H9 (cell line): Measurements from ENCODE around the gene NUP43. TPM values are rescaled to one million over a fixed set of nuclear protein-coding genes. Genes with fewer than 3 reads are reported as not detected.

Experiments
- DNase-seq: peaks from one replicate; pipeline ENCODE4 v3.0.0-alpha.2; 2017
- H2AFZ ChIP-seq: one replicate; pipeline ENCODE4 v1.6.1; 2013; ENCODE audit warnings: mild to moderate bottlenecking, low read length, control low read depth, moderate library complexity
- H2AK5ac ChIP-seq: 2 replicates; pipeline ENCODE4 v1.6.1; 2013; ENCODE audit warnings: low read length, control low read depth, mixed read lengths; ENCODE audit not compliant: insufficient read length
- H2BK120ac ChIP-seq: one replicate; pipeline ENCODE4 v1.6.1; 2013; ENCODE audit warnings: low read depth, mild to moderate bottlenecking, low read length, control low read depth, inconsistent platforms; ENCODE audit not compliant: poor library complexity, severe bottlenecking
- H2BK12ac ChIP-seq: 2 replicates; pipeline ENCODE4 v1.6.1; 2013; ENCODE audit warnings: low read length, control low read depth, mixed read lengths, low read depth; ENCODE audit not compliant: insufficient read length
- H2BK15ac ChIP-seq: 2 replicates; pipeline ENCODE4 v1.6.1; 2013; ENCODE audit warnings: low read depth, low read length, control low read depth
- H2BK20ac ChIP-seq: one replicate; pipeline ENCODE4 v1.6.1; 2013; ENCODE audit warnings: low read depth, mild to moderate bottlenecking, low read length, control low read depth, inconsistent platforms; ENCODE audit not compliant: poor library complexity, severe bottlenecking
- H2BK5ac ChIP-seq: 2 replicates; pipeline ENCODE4 v1.6.1; 2013; ENCODE audit warnings: low read length, control low read depth, mixed read lengths; ENCODE audit not compliant: insufficient read length
- H3K14ac ChIP-seq: 2 replicates; pipeline ENCODE4 v1.6.1; 2013; ENCODE audit warnings: low read length, control low read depth; ENCODE audit not compliant: insufficient read depth
- H3K18ac ChIP-seq: 2 replicates; pipeline ENCODE4 v1.6.1; 2013; ENCODE audit warnings: low read depth, mild to moderate bottlenecking, mixed read lengths, low read length, control low read depth; ENCODE audit not compliant: insufficient read length
- H3K23ac ChIP-seq: 2 replicates; pipeline ENCODE4 v1.6.1; 2013; ENCODE audit warnings: low read length, control low read depth, mixed read lengths, low read depth; ENCODE audit not compliant: insufficient read length
- H3K23me2 ChIP-seq: 2 replicates; pipeline ENCODE4 v1.6.1; 2013; ENCODE audit warnings: low read depth, mild to moderate bottlenecking, mixed read lengths, low read length, control low read depth; ENCODE audit not compliant: insufficient read length, poor library complexity, severe bottlenecking
- H3K27ac ChIP-seq: 2 replicates; pipeline ENCODE4 v1.5.1; 2013; ENCODE audit warnings: low read length, control low read depth, mixed read lengths, low read depth; ENCODE audit not compliant: insufficient read length
- H3K27me3 ChIP-seq: 2 replicates; pipeline ENCODE4 v1.6.1; 2013; ENCODE audit warnings: low read length, control low read depth, inconsistent platforms; ENCODE audit not compliant: insufficient read depth
- H3K4ac ChIP-seq: 2 replicates; pipeline ENCODE4 v1.6.1; 2013; ENCODE audit warnings: low read depth, mild to moderate bottlenecking, control low read depth, inconsistent platforms, low read length, moderate library complexity
- H3K4me1 ChIP-seq: 2 replicates; pipeline ENCODE4 v1.6.1; 2013; ENCODE audit warnings: low read length, control low read depth, inconsistent platforms; ENCODE audit not compliant: insufficient read depth
- H3K4me2 ChIP-seq: 2 replicates; pipeline ENCODE4 v1.6.1; 2013; ENCODE audit warnings: low read length, control low read depth, mixed read lengths; ENCODE audit not compliant: insufficient read length, insufficient read depth
- H3K56ac ChIP-seq: 2 replicates; pipeline ENCODE4 v1.6.1; 2013; ENCODE audit warnings: low read depth, mild to moderate bottlenecking, mixed read lengths, low read length, control low read depth; ENCODE audit not compliant: insufficient read length
- H3K79me1 ChIP-seq: 2 replicates; pipeline ENCODE4 v1.6.1; 2013; ENCODE audit warnings: low read depth, mild to moderate bottlenecking, moderate library complexity, low read length, control low read depth, inconsistent platforms; ENCODE audit not compliant: insufficient read depth, poor library complexity, severe bottlenecking
- H3K79me2 ChIP-seq: 2 replicates; pipeline ENCODE4 v1.6.1; 2013; ENCODE audit warnings: low read length, control low read depth, inconsistent platforms; ENCODE audit not compliant: insufficient read depth
- H3K9ac ChIP-seq: 2 replicates; pipeline ENCODE4 v1.6.1; 2013; ENCODE audit warnings: low read length, control low read depth, mixed read lengths; ENCODE audit not compliant: insufficient read length; ENCODE audit errors: extremely low read depth
- H3K9me3 ChIP-seq: one replicate; pipeline ENCODE4 v1.6.1; 2013; ENCODE audit warnings: low read depth, low read length, inconsistent platforms; ENCODE audit not compliant: control insufficient read depth
- H3T11ph ChIP-seq: one replicate; pipeline ENCODE4 v1.6.1; 2013; ENCODE audit warnings: mild to moderate bottlenecking, low read length, control low read depth, inconsistent platforms
- H4K20me1 ChIP-seq: one replicate; pipeline ENCODE4 v1.6.1; 2013; ENCODE audit not compliant: control insufficient read depth, insufficient read length, insufficient read depth
- H4K5ac ChIP-seq: 2 replicates; pipeline ENCODE4 v1.6.1; 2013; ENCODE audit warnings: low read depth, mild to moderate bottlenecking, mixed read lengths, low read length, control low read depth; ENCODE audit not compliant: insufficient read length
- H4K8ac ChIP-seq: replicated peaks from 2 replicates; pipeline ENCODE4 v1.6.1; 2013; ENCODE audit warnings: low read length, control low read depth, mixed read lengths, low read depth; ENCODE audit not compliant: insufficient read length
- H4K91ac ChIP-seq: 2 replicates; pipeline ENCODE4 v1.6.1; 2013; ENCODE audit warnings: low read depth, mild to moderate bottlenecking, moderate library complexity, mixed read lengths, low read length, control low read depth; ENCODE audit not compliant: insufficient read length
- H3K27ac Mint-ChIP-seq, 3 experiments: 2 replicates in 2 of 3; 3 replicates in 1 of 3; pipeline ENCODE4 v1.8.0; 2020 to 2021; ENCODE audit warnings: mixed read lengths in 3 of 3, mild to moderate bottlenecking in 1 of 3, moderate library complexity in 1 of 3
- H3K27me3 Mint-ChIP-seq: 2 replicates; pipeline ENCODE4 v1.8.0; 2021; ENCODE audit warnings: low read depth, mild to moderate bottlenecking, moderate library complexity, mixed read lengths
- H3K36me3 Mint-ChIP-seq, 3 experiments: 2 replicates in 2 of 3; 3 replicates in 1 of 3; pipeline ENCODE4 v1.8.0; 2020 to 2021; ENCODE audit warnings: low read depth in 3 of 3, mixed read lengths in 3 of 3; ENCODE audit not compliant: insufficient read depth in 1 of 3
- H3K4me1 Mint-ChIP-seq, 2 experiments: 2 replicates each; pipeline ENCODE4 v1.8.0; 2020; ENCODE audit warnings: mixed read lengths in 2 of 2
- H3K4me3 Mint-ChIP-seq, 2 experiments: 2 replicates in 1 of 2; 3 replicates in 1 of 2; pipeline ENCODE4 v1.8.0; 2020 to 2021; ENCODE audit warnings: mild to moderate bottlenecking in 2 of 2, mixed read lengths in 2 of 2, moderate library complexity in 1 of 2
- H3K9me3 Mint-ChIP-seq, 2 experiments: 2 replicates in 1 of 2; 3 replicates in 1 of 2; pipeline ENCODE4 v1.8.0; 2020; ENCODE audit warnings: mild to moderate bottlenecking in 2 of 2, mixed read lengths in 2 of 2, moderate library complexity in 1 of 2
- CTCF ChIP-seq: fragments of 200-600 bp; sonication (generic); conservative IDR thresholded peaks from 3 replicates; pipeline ENCODE4 v1.8.0; 2021; ENCODE audit warnings: antibody characterized with exemption, mild to moderate bottlenecking
- WGBS: extraction: QIAGEN DNeasy Blood & Tissue Kit; methylation state at CpG from one replicate; pipeline ENCODE4 v1.1.7; 2013; ENCODE audit warnings: missing lambda C conversion rate, low lambda C conversion rate, mixed read lengths; ENCODE audit not compliant: insufficient read length; ENCODE audit errors: extremely low coverage; 5-methylcytosine and 5-hydroxymethylcytosine counted together
- total RNA-seq: library from RNA; stranded (reverse); gene quantifications from 2 replicates; pipeline ENCODE4 v1.2.1, GENCODE V29; 2021

Gene NUP43
- total RNA-seq, 1 experiment from 2014 or later, result 92.1 TPM

DNA sequence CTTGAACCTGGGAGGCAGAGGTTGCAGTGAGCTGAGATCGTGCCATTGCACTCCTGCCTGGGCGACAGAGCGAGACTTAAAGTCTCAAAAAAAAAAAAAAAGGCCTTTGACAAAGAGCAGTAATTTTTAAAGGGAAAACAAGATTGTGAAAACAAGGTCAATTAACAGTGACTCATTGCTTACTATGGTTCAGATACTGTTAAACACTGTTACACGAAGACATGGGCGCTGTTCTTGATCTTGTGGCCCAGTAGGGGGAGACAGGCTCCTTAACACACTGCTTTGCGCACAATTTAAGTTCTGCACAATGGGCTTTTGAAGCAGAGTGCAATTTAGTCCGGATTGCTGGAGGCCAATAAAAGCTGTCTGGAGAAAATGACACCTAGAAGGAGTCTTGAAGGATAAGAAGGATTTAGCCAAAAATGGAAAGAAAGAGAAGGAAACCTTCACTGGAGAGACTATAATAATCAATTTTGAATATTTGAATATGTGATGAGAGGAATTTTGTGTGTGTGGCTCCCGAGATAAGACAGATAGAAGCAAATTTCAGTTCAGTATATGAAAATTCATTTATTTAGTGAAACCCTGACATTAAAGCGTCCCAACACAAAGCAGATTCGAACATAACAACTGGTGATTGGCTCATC, 22.4 kb downstream of the NUP43 start:
- Histone ChIP-seq H4K20me1 (no peaks in the 10 kb centered on the region), H3K4ac (no peak overlapping the region), H2AFZ (no peak overlapping the region), H3K4me2 (no peak overlapping the region), H3K27ac (no peak overlapping the region), H3K56ac (no peak overlapping the region), H2BK15ac (no peak overlapping the region), H4K5ac (no peak overlapping the region), H3K79me1 (no peaks in the 10 kb centered on the region), H3K27me3 (no peaks in the 10 kb centered on the region), H3K14ac (no peak overlapping the region), H3K9ac (no peak overlapping the region), H2BK5ac (no peak overlapping the region), H3K23me2 (no peaks in the 10 kb centered on the region), H3T11ph (no peak overlapping the region), H2BK20ac (no peak overlapping the region), H3K9me3 (no peaks in the 10 kb centered on the region), H3K79me2 (no peaks in the 10 kb centered on the region), H2BK120ac (no peak overlapping the region), H4K8ac (no peak overlapping the region), H3K23ac (no peak overlapping the region), H3K4me1 (no peaks in the 10 kb centered on the region), H3K18ac (no peak overlapping the region), H2AK5ac (no peak overlapping the region), H4K91ac (no peak overlapping the region), H2BK12ac (no peak overlapping the region)
- WGBS, result 100% methylated on average over 1 of the region's 10 CpGs
- H3K27ac Mint-ChIP-seq, result no peak overlapping the region
- H3K9me3 Mint-ChIP-seq, result no peaks in the 10 kb centered on the region
- no peaks in the 10 kb centered on the region for H3K4me1 Mint-ChIP-seq
- no peak for DNase-seq
- no peaks in the 10 kb centered on the region for H3K27me3 Mint-ChIP-seq
- peak; percentile 80 for TF ChIP-seq CTCF
- H3K4me3 Mint-ChIP-seq, result no peak overlapping the region
- H3K36me3 Mint-ChIP-seq, result peaks cover 8 to 43% (median 30%) of the 10 kb centered on the region in 3 experiments; a peak in 6 of 7 replicates
